Natural killer cell (primary cell): ENCODE measurements around the gene ACTR3. TPM values are rescaled to one million over a fixed set of nuclear protein-coding genes. Genes with fewer than 3 reads are reported as not detected.

ENCODE experiments used
- ATAC-seq, 3 donors: fragments of 150-1000 bp in 2 of 3; fragments of 200-7000 bp in 1 of 3; cut with Tn5 transposase; 1 replicate in 1 of 3; 2 replicates in 2 of 3; pipeline ENCODE4 v1.10.0; 2021; ENCODE audit warnings: mild to moderate bottlenecking in 2 of 3, moderate library complexity in 2 of 3
- DNase-seq, 2 donors: peaks; one replicate each; pipeline versions ENCODE4 v3.0.0 to v3.0.0-alpha.2; 2013 to 2021; ENCODE audit warnings: mixed read lengths in 1 of 2
- H3K27ac ChIP-seq: one replicate; pipeline ENCODE4 v1.5.1; 2013; ENCODE audit warnings: mild to moderate bottlenecking, low read length
- H3K27me3 ChIP-seq: one replicate; pipeline ENCODE4 v1.6.1; 2013; ENCODE audit warnings: low read length; ENCODE audit not compliant: control insufficient read depth, insufficient read depth
- H3K36me3 ChIP-seq: one replicate; pipeline ENCODE4 v1.6.1; 2013; ENCODE audit warnings: low read length; ENCODE audit not compliant: control insufficient read depth, insufficient read depth
- H3K4me1 ChIP-seq: one replicate; pipeline ENCODE4 v1.6.1; 2013; ENCODE audit warnings: low read length; ENCODE audit not compliant: control insufficient read depth, insufficient read depth
- H3K4me3 ChIP-seq: one replicate; pipeline ENCODE4 v1.5.1; 2013; ENCODE audit warnings: low read length
- H3K9me3 ChIP-seq: one replicate; pipeline ENCODE4 v1.6.1; 2013; ENCODE audit warnings: low read length; ENCODE audit not compliant: control insufficient read depth, insufficient read depth
- H3K27ac Mint-ChIP-seq, 2 donors: one replicate each; pipeline ENCODE4 v1.8.0; 2022; ENCODE audit warnings: mild to moderate bottlenecking in 2 of 2, mixed read lengths in 2 of 2, moderate library complexity in 1 of 2
- H3K27me3 Mint-ChIP-seq, 2 donors: one replicate each; pipeline ENCODE4 v1.8.0; 2022; ENCODE audit warnings: low read depth in 2 of 2, mixed read lengths in 2 of 2
- H3K36me3 Mint-ChIP-seq: one replicate; pipeline ENCODE4 v1.8.0; 2022; ENCODE audit warnings: mixed read lengths
- H3K4me1 Mint-ChIP-seq, 2 donors: one replicate each; pipeline ENCODE4 v1.8.0; 2022; ENCODE audit warnings: mixed read lengths in 2 of 2
- H3K4me3 Mint-ChIP-seq: one replicate; pipeline ENCODE4 v1.8.0; 2022; ENCODE audit warnings: mild to moderate bottlenecking, moderate library complexity, mixed read lengths
- H3K9me3 Mint-ChIP-seq, 2 donors: one replicate each; pipeline ENCODE4 v1.8.0; 2022; ENCODE audit warnings: mixed read lengths in 2 of 2
- CTCF ChIP-seq: fragments of 200-600 bp; IDR thresholded peaks from one replicate; pipeline ENCODE4 v1.8.0; 2022; ENCODE audit warnings: antibody characterized with exemption
- WGBS: methylation state at CpG from one replicate; pipeline ENCODE4 v1.1.7; 2013; ENCODE audit warnings: missing lambda C conversion rate; ENCODE audit not compliant: insufficient coverage; 5-methylcytosine and 5-hydroxymethylcytosine counted together
- intact Hi-C: fragments of 100-400 bp; cut with micrococcal nuclease; formaldehyde crosslinking; loops from one replicate; pipeline ENCODE4 v1.14.2; 2022
- total RNA-seq, 4 donors: library from RNA; stranded (reverse); fragments of 120-200 nt in 1 of 4; gene quantifications; one replicate each; pipeline versions ENCODE4 v1.2.3 to v1.2.4, GENCODE V29; 2013 to 2022

ACTR3 gene
- total RNA-seq, 3 donors from 2014 or later (not counting 1 experiment from before 2014, with no cell fraction given), result 323 to 428 (median 352) TPM

GRCh38 chr2:113986762-113987290, 96.9 kb downstream of the ACTR3 start:
- Histone ChIP-seq H3K9me3 (no peaks in the 10 kb centered on the region), H3K4me3 (no peak overlapping the region), H3K36me3 (no peaks in the 10 kb centered on the region), H3K27ac (no peak overlapping the region), H3K4me1 (no peaks in the 10 kb centered on the region), H3K27me3 (no peaks in the 10 kb centered on the region)
- Mint-ChIP-seq H3K27me3 (no peaks in the 10 kb centered on the region), H3K36me3 (peaks cover 12% of the 10 kb centered on the region), H3K4me3 (no peak overlapping the region), H3K27ac (no peak overlapping the region), H3K9me3 (no peaks in the 10 kb centered on the region), H3K4me1 (no peaks in the 10 kb centered on the region)
- intact Hi-C loops, result no loop called here
- no peak for TF ChIP-seq CTCF
- no peak for DNase-seq
- ATAC-seq, result no peak
- 67% methylated on average over 4 of the region's 4 CpGs for WGBS

GRCh38 chr2:113992090-113992489, 102.2 kb downstream of the ACTR3 start:
- DNase-seq, result no peak
- Histone ChIP-seq H3K9me3 (no peaks in the 10 kb centered on the region), H3K27me3 (no peaks in the 10 kb centered on the region), H3K27ac (no peak overlapping the region), H3K4me1 (no peaks in the 10 kb centered on the region), H3K4me3 (no peak overlapping the region), H3K36me3 (no peaks in the 10 kb centered on the region)
- Mint-ChIP-seq H3K36me3 (no peaks in the 10 kb centered on the region), H3K4me3 (no peak overlapping the region), H3K9me3 (no peaks in the 10 kb centered on the region), H3K27ac (no peak overlapping the region), H3K27me3 (no peaks in the 10 kb centered on the region), H3K4me1 (peaks cover 0 to 6% of the 10 kb centered on the region in 2 donors)
- no peak for TF ChIP-seq CTCF
- no peak for ATAC-seq
- 87% methylated on average over 1 of the region's 1 CpG for WGBS
- intact Hi-C loops, result no loop called here

- intact Hi-C loops, result no loop called here
- no peaks in the 10 kb centered on the region for H3K36me3 ChIP-seq
- ATAC-seq (no peak), DNase-seq (no peak)
- H3K4me1 ChIP-seq, result no peaks in the 10 kb centered on the region
- H3K4me3 ChIP-seq, result no peak overlapping the region
- H3K27ac ChIP-seq, result no peak overlapping the region
- H3K36me3 Mint-ChIP-seq, result no peaks in the 10 kb centered on the region
- TF ChIP-seq CTCF, result no peak
- 82% methylated on average over 6 of the region's 6 CpGs for WGBS
- peaks cover 0 to 8% of the 10 kb centered on the region in 2 donors for H3K4me1 Mint-ChIP-seq
- H3K9me3 Mint-ChIP-seq, result no peaks in the 10 kb centered on the region
- H3K27me3 ChIP-seq, result no peaks in the 10 kb centered on the region
- H3K27ac Mint-ChIP-seq, result no peak overlapping the region
- no peak overlapping the region for H3K4me3 Mint-ChIP-seq
- no peaks in the 10 kb centered on the region for H3K27me3 Mint-ChIP-seq
- H3K9me3 ChIP-seq, result no peaks in the 10 kb centered on the region
Observed at GRCh38 chr2:113996671-113997594, 107.0 kb downstream of the ACTR3 start.
